Loucy (cell line): Measurements from ENCODE around the gene FSD1L.

ENCODE experiments used
- H2AFZ ChIP-seq: fragments of 200-600 bp; sonication (generic); 2 replicates; pipeline ENCODE4 v1.6.0; 2016; ENCODE audit warnings: antibody characterized with exemption, mild to moderate bottlenecking, low read length, moderate library complexity
- H3F3A ChIP-seq: fragments of 200-600 bp; 2 replicates; pipeline ENCODE4 v1.6.0; 2016; ENCODE audit warnings: antibody characterized with exemption, low read depth, mild to moderate bottlenecking
- H3K27me3 ChIP-seq: fragments of 200-600 bp; sonication (generic); 2 replicates; pipeline ENCODE4 v1.6.1; 2014; ENCODE audit warnings: low read length, mild to moderate bottlenecking; ENCODE audit not compliant: insufficient read depth, poor library complexity, severe bottlenecking
- H3K36me3 ChIP-seq: fragments of 200-600 bp; sonication (generic); 2 replicates; pipeline ENCODE4 v1.6.1; 2016; ENCODE audit warnings: low read length; ENCODE audit not compliant: insufficient read depth
- H3K4me1 ChIP-seq: fragments of 200-600 bp; sonication (generic); 2 replicates; pipeline ENCODE4 v1.5.1; 2014; ENCODE audit warnings: low read length, mild to moderate bottlenecking; ENCODE audit not compliant: insufficient read depth, poor library complexity, severe bottlenecking
- H3K4me2 ChIP-seq: fragments of 200-600 bp; sonication (generic); 2 replicates; pipeline ENCODE4 v1.6.0; 2014; ENCODE audit warnings: antibody characterized with exemption, low read length, low read depth, mild to moderate bottlenecking; ENCODE audit not compliant: poor library complexity, severe bottlenecking
- H3K4me3 ChIP-seq: fragments of 200-600 bp; sonication (generic); 2 replicates; pipeline ENCODE4 v1.5.1; 2014; ENCODE audit warnings: low read length, mild to moderate bottlenecking, mixed read lengths; ENCODE audit not compliant: poor library complexity, severe bottlenecking
- H3K79me2 ChIP-seq: fragments of 200-600 bp; sonication (generic); 2 replicates; pipeline ENCODE4 v1.6.1; 2014; ENCODE audit warnings: low read length; ENCODE audit not compliant: insufficient read depth
- H3K9ac ChIP-seq: fragments of 200-600 bp; sonication (generic); 2 replicates; pipeline ENCODE4 v1.6.0; 2014; ENCODE audit warnings: mild to moderate bottlenecking, low read depth, low read length, moderate library complexity; ENCODE audit not compliant: poor library complexity, severe bottlenecking
- H3K9me2 ChIP-seq: fragments of 200-600 bp; sonication (generic); replicated peaks from 2 replicates; pipeline ENCODE4 v1.6.1; 2016; ENCODE audit warnings: low read depth, low read length, mixed read lengths
- H3K9me3 ChIP-seq: fragments of 200-600 bp; sonication (generic); 2 replicates; pipeline ENCODE4 v1.6.1; 2014; ENCODE audit warnings: mild to moderate bottlenecking, antibody characterized with exemption, low read length, low read depth; ENCODE audit not compliant: insufficient read depth
- H4K20me1 ChIP-seq: fragments of 200-600 bp; sonication (generic); 2 replicates; pipeline ENCODE4 v1.6.0; 2014; ENCODE audit warnings: antibody characterized with exemption, low read length, mild to moderate bottlenecking; ENCODE audit not compliant: insufficient read depth, poor library complexity, severe bottlenecking
- CTCF ChIP-seq: fragments of 200-600 bp; sonication (generic); conservative IDR thresholded peaks from 2 replicates; pipeline ENCODE4 v1.5.1; 2014; ENCODE audit warnings: mild to moderate bottlenecking, antibody characterized with exemption, low read length
- EZH2phosphoT487 ChIP-seq: fragments of 200-600 bp; IDR thresholded peaks from 2 replicates; pipeline ENCODE4 v1.6.1; 2018; ENCODE audit warnings: antibody characterized with exemption, mild to moderate bottlenecking, moderate library complexity, borderline replicate concordance

FSD1L gene

GRCh38 chr9:105413525-105413924, 34.3 kb upstream of the FSD1L start:
- Histone ChIP-seq H2AFZ (no peak overlapping the region), H3K9me2 (no peaks in the 10 kb centered on the region), H4K20me1 (no peaks in the 10 kb centered on the region), H3K9ac (no peak overlapping the region), H3K4me3 (no peak overlapping the region), H3K4me1 (peaks cover 21% of the 10 kb centered on the region), H3F3A (no peaks in the 10 kb centered on the region), H3K9me3 (no peaks in the 10 kb centered on the region), H3K79me2 (no peaks in the 10 kb centered on the region), H3K27me3 (no peaks in the 10 kb centered on the region), H3K4me2 (no peak overlapping the region), H3K36me3 (no peaks in the 10 kb centered on the region; the same call in 1 of the 2 replicates)
- TF ChIP-seq EZH2phosphoT487 (no peak), CTCF (peak; percentile 47)

- H3F3A ChIP-seq: no peaks in the 10 kb centered on the region
- H4K20me1 ChIP-seq: no peaks in the 10 kb centered on the region
- peak overlapping the region; percentile 55 for H3K4me2 ChIP-seq
- TF ChIP-seq CTCF (peak; percentile 97), EZH2phosphoT487 (no peak)
- no peaks in the 10 kb centered on the region; the same call in 1 of the 2 replicates for H3K36me3 ChIP-seq
- H3K4me3 ChIP-seq: peak overlapping the region; percentile 47
- no peaks in the 10 kb centered on the region for H3K9me3 ChIP-seq
- H3K9ac ChIP-seq: peak overlapping the region; percentile 24
- no peaks in the 10 kb centered on the region for H3K27me3 ChIP-seq
- peak overlapping the region; percentile 35; the same call in 1 of the 2 replicates for H2AFZ ChIP-seq
- no peaks in the 10 kb centered on the region for H3K79me2 ChIP-seq
- H3K9me2 ChIP-seq: no peaks in the 10 kb centered on the region
- peaks cover 25% of the 10 kb centered on the region for H3K4me1 ChIP-seq
These were observed 32.7 kb upstream of the FSD1L start for GRCh38 chr9:105414947-105415661.

GRCh38 chr9:105415662-105415980, 32.2 kb upstream of the FSD1L start:
- H3K4me2 ChIP-seq: no peak overlapping the region

More at GRCh38 chr9:105415662-105415980, 32.2 kb upstream of the FSD1L start:
- Histone ChIP-seq H3K36me3 (no peaks in the 10 kb centered on the region), H3F3A (no peaks in the 10 kb centered on the region), H3K9ac (no peak overlapping the region), H3K79me2 (no peaks in the 10 kb centered on the region), H3K9me3 (no peaks in the 10 kb centered on the region), H3K4me1 (peaks cover 25% of the 10 kb centered on the region), H3K27me3 (no peaks in the 10 kb centered on the region), H2AFZ (no peak overlapping the region), H3K9me2 (no peaks in the 10 kb centered on the region), H3K4me3 (no peak overlapping the region), H4K20me1 (no peaks in the 10 kb centered on the region)
- TF ChIP-seq EZH2phosphoT487: no peak
- no peak for TF ChIP-seq CTCF
